ENCODE measurements around the gene MACROD2.
"Not testable (repeated sequence)": the region's sequence is repeated elsewhere in the genome, so short reads cannot be mapped to it uniquely, and the experiment has no call there.

The MACROD2 gene

GRCh38 chr20:14193885-14194284 is 198.6 kb downstream of the MACROD2 start:
- DNase-seq = no peak

GRCh38 chr20:14197097-14197496 is 201.8 kb downstream of the MACROD2 start:
- no peak for DNase-seq

- no peak for DNase-seq
Measured at GRCh38 chr20:14198416-14198815, 203.1 kb downstream of the MACROD2 start.

DNA sequence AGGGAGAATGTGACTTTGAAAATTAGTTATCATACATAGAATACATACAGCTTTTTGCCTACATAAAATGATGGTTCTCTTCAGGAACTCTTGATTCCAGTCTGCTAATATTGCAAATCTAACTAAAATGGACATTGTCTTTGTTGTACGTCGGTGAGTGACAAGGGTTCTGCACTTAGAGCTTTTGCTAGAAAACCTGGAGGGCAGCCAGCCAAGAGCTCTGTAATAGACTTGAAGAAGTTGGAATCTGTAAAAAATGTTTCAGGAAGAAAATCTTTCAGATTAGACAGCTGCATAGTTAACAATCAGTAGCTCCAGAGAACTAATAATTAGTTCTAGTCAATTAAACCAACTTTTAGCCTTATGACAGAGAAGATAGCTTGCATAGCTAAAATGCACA is 203.8 kb downstream of the MACROD2 start:
- DNase-seq = no peak

- no peak for DNase-seq
Measured at GRCh38 chr20:14203657-14204056, 208.3 kb downstream of the MACROD2 start.

DNA sequence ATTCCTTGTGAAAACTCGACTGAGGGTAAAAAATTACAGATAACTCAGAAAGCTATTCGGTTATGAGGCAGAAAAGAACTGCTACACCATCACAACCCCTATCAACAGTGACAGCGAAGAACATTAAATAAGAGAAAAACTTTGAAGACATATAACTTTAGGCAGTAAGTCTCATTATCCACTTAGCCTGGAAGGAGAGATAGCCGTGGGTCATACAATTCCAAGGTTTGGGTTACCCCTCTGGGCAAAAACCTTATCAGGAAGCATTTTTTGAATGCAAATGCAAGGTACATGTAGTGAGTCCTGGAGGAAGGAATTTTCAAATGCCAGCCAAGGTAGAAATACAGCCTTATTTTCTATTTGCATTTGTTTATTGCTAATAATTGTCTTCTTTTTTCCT is 212.3 kb downstream of the MACROD2 start:
- no peak for DNase-seq

- DNase-seq = no peak
Measured at GRCh38 chr20:14208956-14209355, 213.6 kb downstream of the MACROD2 start.

DNA sequence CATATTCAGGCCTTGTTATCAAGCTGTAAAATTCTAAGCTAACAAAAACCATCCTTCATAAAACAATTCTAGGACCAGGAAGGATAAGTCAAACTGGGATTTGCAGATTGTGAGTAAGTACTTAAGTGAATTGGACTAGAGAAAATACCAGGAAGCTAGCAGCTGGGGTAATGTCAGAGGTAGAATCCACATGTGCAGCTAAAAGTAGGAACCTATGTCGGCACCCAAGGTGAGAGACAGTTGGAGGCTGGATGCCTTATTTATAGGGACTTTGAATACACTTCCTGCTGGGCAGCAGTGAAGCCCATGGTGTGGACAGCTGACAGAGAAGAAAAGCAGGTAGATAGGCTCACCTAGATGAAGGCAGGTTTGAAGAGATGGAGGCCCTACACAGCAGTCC is 214.8 kb downstream of the MACROD2 start:
- DNase-seq = no peak

DNA sequence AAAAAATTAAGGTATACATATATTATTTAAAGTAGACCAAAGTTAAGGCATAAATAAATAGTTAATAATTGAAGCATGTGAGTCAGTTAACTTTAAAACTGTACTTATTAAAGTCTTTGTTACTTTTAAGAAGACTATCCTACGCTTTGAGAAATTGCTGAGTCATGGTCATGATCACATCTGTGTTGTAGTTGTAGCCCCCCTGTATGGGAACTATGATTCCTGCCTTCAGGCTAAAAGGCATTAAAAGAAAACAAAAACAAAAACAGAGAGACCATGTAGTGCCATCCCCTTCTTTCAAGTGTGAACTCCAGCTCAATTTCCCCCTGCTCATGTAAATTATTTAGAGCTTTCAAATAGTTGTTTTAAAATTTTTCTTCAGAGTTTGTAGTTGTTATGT is 218.7 kb downstream of the MACROD2 start:
- no peak for DNase-seq

DNA sequence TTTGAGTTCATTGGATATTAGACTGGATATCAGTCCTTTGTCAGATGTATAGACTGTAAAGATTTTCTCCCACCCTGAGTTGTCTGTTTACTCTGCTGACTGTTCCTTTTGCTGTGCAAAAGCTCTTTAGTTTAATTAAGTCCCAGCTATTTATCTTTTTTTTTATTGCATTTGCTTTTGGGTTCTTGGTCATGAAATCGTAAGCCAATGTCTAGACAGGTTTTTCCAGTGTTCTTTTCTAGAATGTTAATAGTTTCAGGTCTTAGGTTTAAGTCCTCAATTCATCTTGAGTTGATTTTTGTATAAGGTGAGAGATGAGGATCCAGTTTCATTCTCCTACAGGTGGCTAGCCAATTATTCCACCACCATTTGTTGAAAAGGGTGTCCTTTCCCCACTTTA is 220.6 kb downstream of the MACROD2 start:
- not testable (repeated sequence) for DNase-seq

DNA sequence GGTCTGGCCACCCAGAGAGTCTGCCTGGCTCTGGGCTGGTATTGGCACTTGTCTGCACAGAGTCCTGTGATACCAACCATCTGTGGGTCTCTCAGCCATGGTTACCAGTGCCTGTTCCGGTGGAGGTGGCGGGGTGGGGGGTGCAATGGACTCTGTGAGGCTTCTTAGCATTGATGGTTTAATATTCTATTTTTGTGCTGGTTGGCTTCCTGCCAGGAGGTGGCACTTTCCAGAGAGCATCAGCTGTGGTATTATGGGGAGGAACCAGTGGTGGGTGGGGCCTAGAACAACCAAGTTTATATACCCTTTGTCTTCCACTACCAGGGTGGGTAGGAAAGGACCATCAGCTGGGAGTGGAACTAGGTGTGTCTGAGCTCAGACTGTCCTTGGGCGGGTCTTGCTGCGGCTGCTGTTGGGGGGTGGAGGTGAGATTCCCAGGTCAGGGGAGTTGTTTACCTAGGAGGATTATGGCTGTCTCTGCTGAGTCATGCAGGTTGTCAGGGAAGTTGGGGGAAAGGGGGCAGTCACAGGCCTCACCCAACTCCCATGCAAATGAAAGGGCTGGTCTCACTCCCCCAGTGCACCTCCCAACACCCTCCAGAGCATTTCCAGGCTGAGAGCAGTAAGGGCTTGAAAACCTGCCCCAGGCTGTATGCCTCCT is 224.6 kb downstream of the MACROD2 start:
- no peak for DNase-seq

- DNase-seq = no peak
Measured at GRCh38 chr20:14220986-14221385, 225.7 kb downstream of the MACROD2 start.

- DNase-seq = no peak
Measured at GRCh38 chr20:14223806-14224205, 228.5 kb downstream of the MACROD2 start.

DNA sequence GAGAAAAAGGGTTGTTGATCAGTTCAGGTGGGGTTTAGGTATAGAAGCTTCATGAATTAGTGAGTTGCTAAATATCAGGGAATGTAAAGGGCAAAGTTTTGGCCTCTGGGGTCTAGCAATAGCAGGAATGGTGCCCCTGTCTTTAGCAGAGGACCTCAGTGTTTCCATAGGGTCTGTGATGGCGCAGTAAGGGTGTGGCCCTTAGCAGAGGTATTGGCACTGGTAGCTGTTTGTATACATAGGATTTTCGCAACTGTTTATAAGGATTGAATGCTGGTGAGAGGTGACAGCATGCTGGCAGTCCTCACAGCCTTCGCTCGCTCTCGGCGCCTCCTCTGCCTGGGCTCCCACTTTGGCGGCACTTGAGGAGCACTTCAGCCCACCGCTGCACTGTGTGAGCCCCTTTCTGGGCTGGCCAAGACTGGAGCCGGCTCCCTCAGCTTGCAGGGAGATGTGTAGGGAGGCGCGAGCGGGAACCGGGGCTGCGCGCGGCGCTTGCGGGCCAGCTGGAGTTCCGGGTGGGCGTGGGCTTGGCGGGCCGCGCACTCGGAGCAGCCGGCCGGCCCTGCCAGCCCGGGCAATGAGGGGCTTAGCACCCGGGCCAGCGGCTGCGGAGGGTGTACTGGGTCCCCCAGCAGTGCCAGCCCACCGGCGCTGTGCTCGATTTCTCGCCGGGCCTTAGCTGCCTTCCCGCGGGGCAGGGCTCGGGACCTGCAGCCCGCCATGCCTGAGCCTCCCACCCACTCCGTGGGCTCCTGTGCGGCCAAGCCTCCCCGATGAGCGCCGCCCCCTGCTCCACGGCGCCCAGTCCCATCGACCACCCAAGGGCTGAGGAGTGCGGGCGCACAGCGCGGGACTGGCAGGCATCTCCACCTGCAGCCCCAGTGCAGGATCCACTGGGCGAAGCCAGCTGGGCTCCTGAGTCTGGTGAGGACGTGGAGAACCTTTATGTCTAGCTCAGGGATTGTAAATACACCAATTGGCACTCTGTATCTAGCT is 231.0 kb downstream of the MACROD2 start:
- DNase-seq = peak; percentile 55

DNA sequence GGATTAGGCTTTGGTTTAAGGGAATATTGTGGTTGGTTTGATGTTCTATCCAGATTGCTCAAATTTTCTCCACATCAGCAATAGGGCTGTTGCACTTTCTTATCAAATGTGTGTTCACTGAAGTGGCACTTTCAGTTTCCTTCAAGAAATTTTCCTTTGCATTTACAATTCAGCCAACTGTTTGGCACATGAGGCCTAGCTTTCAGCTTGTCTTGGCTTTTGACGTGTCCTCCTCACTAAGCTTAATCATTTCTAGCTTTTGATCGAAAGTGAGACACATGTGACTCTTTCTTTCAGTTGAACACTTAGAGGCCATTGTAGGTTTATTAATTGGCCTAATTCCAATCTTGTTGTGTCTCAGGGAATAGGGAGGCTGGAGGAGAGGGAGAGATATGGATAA is 237.3 kb downstream of the MACROD2 start:
- no peak for DNase-seq

DNA sequence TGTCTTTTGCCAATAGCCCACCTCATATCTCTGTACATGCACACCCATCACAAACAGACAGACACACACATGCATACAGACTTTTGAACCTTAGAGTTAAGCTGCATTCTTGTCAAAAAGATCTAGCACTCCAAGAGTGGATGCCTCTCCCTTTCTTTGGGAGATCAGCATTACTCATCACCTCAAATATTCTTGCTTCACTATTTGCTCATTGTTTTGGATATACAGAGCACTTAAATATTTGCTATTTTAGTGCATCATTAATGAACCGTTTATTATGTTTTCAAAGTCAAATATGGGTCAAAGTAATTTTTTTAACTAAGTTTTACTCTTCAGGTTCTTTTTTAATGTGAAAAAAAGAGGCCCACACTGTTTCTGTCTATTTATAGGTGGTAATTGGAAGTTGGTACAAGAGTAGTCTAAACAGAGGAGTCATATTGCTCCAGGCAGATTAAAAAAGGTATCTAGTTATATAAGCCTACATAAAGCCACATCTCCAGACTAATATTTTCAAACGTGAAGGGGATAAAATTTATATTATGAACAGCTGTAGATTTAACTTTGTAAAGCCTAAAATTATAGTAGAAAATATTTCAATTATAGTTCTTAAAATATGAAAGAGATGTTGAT is 239.5 kb downstream of the MACROD2 start:
- DNase-seq = no peak

DNA sequence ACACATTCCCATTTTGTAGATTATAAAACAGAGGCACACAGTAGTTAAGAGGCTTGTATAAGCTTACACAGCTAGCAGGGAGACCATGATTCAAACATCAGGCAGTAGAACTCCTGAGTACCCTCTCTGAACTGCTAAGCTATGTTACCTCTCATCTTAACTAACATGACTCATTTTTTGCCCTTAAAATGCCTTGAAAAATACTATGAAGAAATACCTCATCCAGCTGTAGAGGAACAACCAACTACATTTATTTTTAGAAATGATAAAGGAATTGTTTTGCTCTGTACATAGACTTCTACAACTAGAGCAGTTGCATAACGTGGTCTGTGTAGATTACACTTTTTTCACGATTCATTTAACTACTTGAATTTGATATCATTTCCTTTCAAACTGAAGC is 240.0 kb downstream of the MACROD2 start:
- DNase-seq = no peak

GRCh38 chr20:14245368-14245970 is 250.2 kb downstream of the MACROD2 start:
- DNase-seq = no peak

DNA sequence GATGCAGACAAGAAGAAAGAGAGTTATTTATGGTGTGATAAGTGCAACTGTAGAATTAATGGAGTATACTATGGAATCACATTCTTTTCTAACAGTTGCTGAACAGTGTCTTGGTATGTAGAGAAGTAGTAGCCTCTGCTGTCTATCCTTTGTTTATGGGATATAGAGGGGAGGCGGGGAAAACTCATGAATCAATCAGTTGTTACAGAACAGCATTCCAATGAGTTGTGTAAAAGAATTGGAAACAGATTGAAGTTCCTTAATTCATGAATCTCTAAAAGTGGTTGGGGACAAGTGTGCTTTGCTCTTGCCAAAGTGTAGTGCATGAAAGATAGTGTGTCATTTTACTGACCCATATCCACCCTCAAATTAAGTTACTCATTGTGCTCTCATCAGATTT is 264.4 kb downstream of the MACROD2 start:
- DNase-seq = no peak

DNA sequence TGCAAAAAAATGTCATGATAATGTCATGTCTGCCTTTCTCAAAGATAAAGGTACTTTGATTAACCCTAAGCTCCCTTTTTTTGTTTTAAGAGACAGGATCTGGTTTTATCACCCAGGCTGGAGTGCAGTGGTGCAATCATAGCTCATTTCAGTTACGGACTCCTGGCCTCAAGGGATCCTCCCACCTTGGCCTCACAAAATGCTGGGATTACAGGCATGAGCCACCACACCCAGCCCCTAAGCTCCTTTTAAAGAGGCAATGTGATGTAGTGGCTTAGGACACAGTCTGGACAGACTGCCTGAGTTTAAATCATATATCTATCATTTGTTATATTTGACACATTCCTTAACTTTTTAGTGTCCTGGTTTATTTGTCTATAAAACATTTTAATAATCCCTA is 265.1 kb downstream of the MACROD2 start:
- no peak for DNase-seq

- DNase-seq = no peak
Measured at GRCh38 chr20:14264869-14265268, 269.6 kb downstream of the MACROD2 start.

- DNase-seq = no peak
Measured at GRCh38 chr20:14266246-14266645, 270.9 kb downstream of the MACROD2 start.

DNA sequence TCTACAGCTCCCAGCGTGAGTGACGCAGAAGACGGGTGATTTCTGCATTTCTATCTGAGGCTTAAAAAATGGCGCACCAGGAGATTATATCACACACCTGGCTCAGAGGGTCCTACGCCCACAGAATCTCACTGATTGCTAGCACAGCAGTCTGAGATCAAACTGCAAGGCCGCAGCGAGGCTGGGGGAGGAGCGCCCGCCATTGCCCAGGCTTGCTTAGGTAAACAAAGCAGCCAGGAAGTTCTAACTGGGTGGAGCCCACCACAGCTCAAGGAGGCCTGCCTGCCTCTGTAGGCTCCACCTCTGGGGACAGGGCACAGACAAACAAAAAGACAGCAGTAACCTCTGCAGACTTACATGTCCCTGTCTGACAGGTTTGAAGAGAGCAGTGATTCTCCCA is 275.4 kb downstream of the MACROD2 start:
- DNase-seq = not testable (repeated sequence)

Measured in left hindlimb (tissue), 1 donor.